HCT116 (cell line): Measurements from ENCODE around the gene PAX5. TPM values are rescaled to one million over a fixed set of nuclear protein-coding genes. Genes with fewer than 3 reads are reported as not detected.

Source experiments
- ATAC-seq: fragments of 200-7000 bp; cut with Tn5 transposase; 2 replicates; pipeline ENCODE4 v1.9.1; 2020; ENCODE audit warnings: mild to moderate bottlenecking, moderate library complexity
- BruUV-seq: library from RNA; stranded (reverse); fragments of 400-500 nt; replicated peaks from 2 replicates; lab custom pipeline; 2021; lab: Mats Ljungman, UMichigan
- CTCF ChIA-PET: fragments of 300-600 bp; sonication (Branson Sonifier 250); formaldehyde crosslinking; loops from one replicate; lab custom pipeline; 2021; ENCODE audit warnings: antibody characterized with exemption; lab: Charles Lee
- POLR2A ChIA-PET: fragments of 300-600, 350-600 bp; sonication (Branson Sonifier 250); formaldehyde crosslinking; loops from one replicate; lab custom pipeline; 2021; ENCODE audit warnings: antibody characterized with exemption; lab: Charles Lee
- RAD21 ChIA-PET, 2 experiments: fragments of 300-600 bp; sonication (Branson Sonifier 250); formaldehyde crosslinking; loops; one replicate each; lab custom pipeline; 2023; ENCODE audit warnings: low total read pairs in 2 of 2; ENCODE audit not compliant: uncharacterized antibody in 2 of 2, unreplicated experiment in 2 of 2, low non-redundant PET in 1 of 2; lab: Charles Lee
- DNase-seq: peaks from one replicate; pipeline ENCODE4 v3.0.0-alpha.2; 2010; ENCODE audit warnings: low read depth, low spot score
- H2AFZ ChIP-seq: fragments of 200-600 bp; shearing (Covaris generic), sonication (generic); 2 replicates; pipeline ENCODE4 v1.6.1; 2017; ENCODE audit warnings: low read depth, mixed run types, mixed read lengths, antibody characterized with exemption, low read length; ENCODE audit not compliant: poor library complexity, severe bottlenecking
- H3K27ac ChIP-seq: 2 replicates; pipeline ENCODE4 v1.5.1; 2012; ENCODE audit warnings: low read depth, low read length
- H3K27me3 ChIP-seq: fragments of 200-600 bp; sonication (generic); 2 replicates; pipeline ENCODE4 v1.6.1; 2016; ENCODE audit warnings: mixed run types, low read length, mixed read lengths; ENCODE audit not compliant: insufficient read depth
- H3K36me3 ChIP-seq, 2 experiments: fragments of 200-500 bp in 1 of 2; fragments of 200-600 bp in 1 of 2; sonication (Bioruptor generic) in 1 of 2; sonication (generic) in 1 of 2; 2 replicates each; pipeline versions ENCODE4 v1.5.1 to v1.6.1; 2014 to 2016; ENCODE audit warnings: low read length in 2 of 2, inconsistent platforms in 1 of 2, mixed read lengths in 1 of 2, mixed run types in 1 of 2; ENCODE audit not compliant: insufficient read depth in 2 of 2, control insufficient read depth in 1 of 2
- H3K4me1 ChIP-seq, 2 experiments: fragments of 200-600 bp in 1 of 2; sonication (generic) in 1 of 2; 2 replicates each; pipeline versions ENCODE4 v1.5.1 to v1.6.1; 2012 to 2017; ENCODE audit warnings: low read length in 2 of 2, inconsistent platforms in 1 of 2, mild to moderate bottlenecking in 1 of 2, mixed read lengths in 1 of 2, mixed run types in 1 of 2, moderate library complexity in 1 of 2; ENCODE audit not compliant: insufficient read depth in 2 of 2, control insufficient read depth in 1 of 2
- H3K4me2 ChIP-seq: fragments of 200-600 bp; sonication (generic); 2 replicates; pipeline ENCODE4 v1.6.1; 2017; ENCODE audit warnings: mixed run types, low read length, mixed read lengths
- H3K4me3 ChIP-seq, 2 experiments: fragments of 200-600 bp in 1 of 2; sonication (generic) in 1 of 2; replicated peaks in 1 of 2; 2 replicates each; pipeline ENCODE4 v1.5.1; 2011 to 2016; ENCODE audit warnings: low read length in 2 of 2, control low read depth in 1 of 2, low read depth in 1 of 2, mild to moderate bottlenecking in 1 of 2, mixed read lengths in 1 of 2, mixed run types in 1 of 2
- H3K79me2 ChIP-seq: fragments of 200-600 bp; sonication (generic); 2 replicates; pipeline ENCODE4 v1.6.1; 2017; ENCODE audit warnings: mild to moderate bottlenecking, mixed run types, low read length, moderate library complexity, mixed read lengths; ENCODE audit not compliant: insufficient read depth
- H3K9ac ChIP-seq: fragments of 200-600 bp; sonication (generic); 2 replicates; pipeline ENCODE4 v1.6.1; 2016; ENCODE audit warnings: low read length, mixed read lengths
- H3K9me2 ChIP-seq: fragments of 200-600 bp; sonication (generic), shearing (Covaris generic); 2 replicates; pipeline ENCODE4 v1.6.1; 2017; ENCODE audit warnings: mixed run types, mild to moderate bottlenecking, moderate library complexity; ENCODE audit not compliant: insufficient read depth
- H3K9me3 ChIP-seq, 2 experiments: fragments of 200-500 bp in 1 of 2; fragments of 200-600 bp in 1 of 2; sonication (Bioruptor generic) in 1 of 2; sonication (generic) in 1 of 2; 2 replicates each; pipeline ENCODE4 v1.6.1; 2014 to 2017; ENCODE audit warnings: low read length in 2 of 2, mixed read lengths in 2 of 2, inconsistent platforms in 1 of 2, low read depth in 1 of 2, mild to moderate bottlenecking in 1 of 2, mixed run types in 1 of 2, moderate library complexity in 1 of 2; ENCODE audit not compliant: control insufficient read depth in 1 of 2, insufficient read depth in 1 of 2
- H4K20me1 ChIP-seq: fragments of 200-600 bp; sonication (generic), shearing (Covaris generic); 2 replicates; pipeline ENCODE4 v1.6.1; 2017; ENCODE audit warnings: mixed run types, mild to moderate bottlenecking, moderate library complexity; ENCODE audit not compliant: insufficient read depth
- CEBPB ChIP-seq: IDR thresholded peaks from 2 replicates; pipeline ENCODE4 v1.6.1; 2012; ENCODE audit warnings: low read depth
- EGR1 ChIP-seq: IDR thresholded peaks from 2 replicates; pipeline ENCODE4 v1.6.1; 2012; ENCODE audit warnings: low read depth
- ELF1 ChIP-seq: IDR thresholded peaks from 2 replicates; pipeline ENCODE4 v1.6.1; 2012; ENCODE audit warnings: low read depth, borderline replicate concordance
- EZH2 ChIP-seq: fragments of 200-600 bp; sonication (generic); IDR thresholded peaks from 2 replicates; pipeline ENCODE4 v1.6.1; 2017; ENCODE audit warnings: antibody characterized with exemption, mixed run types
- JUND ChIP-seq: IDR thresholded peaks from 2 replicates; pipeline ENCODE4 v1.6.1; 2012
- POLR2A ChIP-seq: IDR thresholded peaks from 2 replicates; pipeline ENCODE4 v1.7.0; 2011; ENCODE audit warnings: borderline replicate concordance; ENCODE audit not compliant: insufficient read depth, insufficient read length; ENCODE audit errors: extremely low read depth
- RAD21 ChIP-seq: IDR thresholded peaks from 2 replicates; pipeline ENCODE4 v1.6.1; 2012; ENCODE audit warnings: low read depth, mild to moderate bottlenecking
- SP1 ChIP-seq: IDR thresholded peaks from 2 replicates; pipeline ENCODE4 v1.6.1; 2012; ENCODE audit warnings: low read depth
- TCF7L2 ChIP-seq: IDR thresholded peaks from 2 replicates; pipeline ENCODE4 v1.7.0; 2011; ENCODE audit warnings: borderline replicate concordance, inconsistent platforms; ENCODE audit not compliant: insufficient read depth, insufficient read length; ENCODE audit errors: extremely low read depth
- YY1 ChIP-seq: IDR thresholded peaks from 2 replicates; pipeline ENCODE4 v1.6.1; 2011; ENCODE audit warnings: low read length, low read depth, moderate library complexity, mild to moderate bottlenecking; ENCODE audit not compliant: insufficient replicate concordance; ENCODE audit errors: extremely low read depth
- ZFX ChIP-seq: fragments of 450-650 bp; IDR thresholded peaks from 2 replicates; pipeline ENCODE4 v1.6.1; 2017
- intact Hi-C: fragments of 100-400 bp; cut with micrococcal nuclease; formaldehyde crosslinking; loops from 2 replicates; pipeline ENCODE4 v1.10.0; 2022
- total RNA-seq: library from RNA; stranded (reverse); gene quantifications from one replicate; pipeline ENCODE4 v1.2.1, GENCODE V29; 2021; ENCODE audit not compliant: unreplicated experiment
- TF ChIP-seq, protein P1 (sequence below): IDR thresholded peaks from 2 replicates; pipeline ENCODE4 v1.6.1; 2012
- TF ChIP-seq, protein P2 (sequence below): IDR thresholded peaks from 2 replicates; pipeline ENCODE4 v1.6.1; 2012; ENCODE audit warnings: low read depth
- TF ChIP-seq, protein P3 (sequence below): IDR thresholded peaks from 2 replicates; pipeline ENCODE4 v1.6.1; 2011; ENCODE audit warnings: mild to moderate bottlenecking, low read length, moderate library complexity; ENCODE audit not compliant: insufficient replicate concordance; ENCODE audit errors: extremely low read depth

The PAX5 gene
- total RNA-seq, 1 experiment from 2014 or later = 0.17 TPM

DNA sequence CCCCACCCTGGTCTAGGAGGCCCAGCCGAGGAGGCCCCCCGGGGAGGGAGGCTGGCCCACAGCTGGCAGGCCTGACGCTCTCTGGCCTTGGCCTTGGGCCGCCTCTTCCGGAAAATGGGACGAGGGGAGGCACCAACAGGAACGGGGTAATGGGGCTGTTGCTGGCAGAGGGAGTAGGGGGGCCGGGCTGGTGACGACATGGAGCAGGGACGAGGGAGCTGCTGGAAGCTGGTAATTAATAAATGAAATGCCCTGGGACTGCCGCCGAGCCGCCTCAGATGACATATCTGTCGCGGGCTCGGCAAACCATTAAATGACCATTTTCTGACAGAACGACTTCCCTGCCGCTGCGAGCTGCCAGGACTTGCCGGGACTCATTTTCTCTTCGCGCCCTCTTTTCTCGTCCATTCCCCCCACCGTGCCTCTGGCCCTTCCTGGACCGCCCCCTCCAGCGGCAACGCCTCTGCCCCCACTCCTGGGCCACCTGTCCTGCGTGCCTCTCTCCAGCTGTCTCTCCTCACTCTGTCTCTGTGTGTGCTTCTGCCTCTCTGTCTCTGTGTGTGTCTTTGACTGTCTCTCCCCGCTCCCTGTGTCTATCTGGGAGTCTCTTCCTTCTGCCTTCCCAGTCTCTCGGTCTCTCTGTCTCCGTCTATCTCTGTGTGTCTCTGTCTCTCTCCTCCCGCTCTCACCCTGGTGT is 215.7 kb downstream of the PAX5 start:
- Histone ChIP-seq H3K9me3 (no peaks in the 10 kb centered on the region), H3K27me3 (no peaks in the 10 kb centered on the region), H3K4me2 (no peak overlapping the region), H3K79me2 (no peaks in the 10 kb centered on the region), H3K36me3 (no peaks in the 10 kb centered on the region), H4K20me1 (no peaks in the 10 kb centered on the region), H3K4me1 (no peaks in the 10 kb centered on the region), H3K9me2 (no peaks in the 10 kb centered on the region), H2AFZ (no peak overlapping the region), H3K27ac (no peak overlapping the region), H3K4me3 (no peak overlapping the region), H3K9ac (no peak overlapping the region)
- ATAC-seq = no peak
- TF ChIP-seq ELF1 (no peak), YY1 (no peak), SP1 (no peak), RAD21 (no peak), ZFX (no peak), EGR1 (no peak), EZH2 (no peak), POLR2A (no peak), CEBPB (no peak), TCF7L2 (no peak), JUND (no peak)
- TF ChIP-seq, protein P1, sequence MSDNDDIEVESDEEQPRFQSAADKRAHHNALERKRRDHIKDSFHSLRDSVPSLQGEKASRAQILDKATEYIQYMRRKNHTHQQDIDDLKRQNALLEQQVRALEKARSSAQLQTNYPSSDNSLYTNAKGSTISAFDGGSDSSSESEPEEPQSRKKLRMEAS = no peak
- TF ChIP-seq, protein P2, sequence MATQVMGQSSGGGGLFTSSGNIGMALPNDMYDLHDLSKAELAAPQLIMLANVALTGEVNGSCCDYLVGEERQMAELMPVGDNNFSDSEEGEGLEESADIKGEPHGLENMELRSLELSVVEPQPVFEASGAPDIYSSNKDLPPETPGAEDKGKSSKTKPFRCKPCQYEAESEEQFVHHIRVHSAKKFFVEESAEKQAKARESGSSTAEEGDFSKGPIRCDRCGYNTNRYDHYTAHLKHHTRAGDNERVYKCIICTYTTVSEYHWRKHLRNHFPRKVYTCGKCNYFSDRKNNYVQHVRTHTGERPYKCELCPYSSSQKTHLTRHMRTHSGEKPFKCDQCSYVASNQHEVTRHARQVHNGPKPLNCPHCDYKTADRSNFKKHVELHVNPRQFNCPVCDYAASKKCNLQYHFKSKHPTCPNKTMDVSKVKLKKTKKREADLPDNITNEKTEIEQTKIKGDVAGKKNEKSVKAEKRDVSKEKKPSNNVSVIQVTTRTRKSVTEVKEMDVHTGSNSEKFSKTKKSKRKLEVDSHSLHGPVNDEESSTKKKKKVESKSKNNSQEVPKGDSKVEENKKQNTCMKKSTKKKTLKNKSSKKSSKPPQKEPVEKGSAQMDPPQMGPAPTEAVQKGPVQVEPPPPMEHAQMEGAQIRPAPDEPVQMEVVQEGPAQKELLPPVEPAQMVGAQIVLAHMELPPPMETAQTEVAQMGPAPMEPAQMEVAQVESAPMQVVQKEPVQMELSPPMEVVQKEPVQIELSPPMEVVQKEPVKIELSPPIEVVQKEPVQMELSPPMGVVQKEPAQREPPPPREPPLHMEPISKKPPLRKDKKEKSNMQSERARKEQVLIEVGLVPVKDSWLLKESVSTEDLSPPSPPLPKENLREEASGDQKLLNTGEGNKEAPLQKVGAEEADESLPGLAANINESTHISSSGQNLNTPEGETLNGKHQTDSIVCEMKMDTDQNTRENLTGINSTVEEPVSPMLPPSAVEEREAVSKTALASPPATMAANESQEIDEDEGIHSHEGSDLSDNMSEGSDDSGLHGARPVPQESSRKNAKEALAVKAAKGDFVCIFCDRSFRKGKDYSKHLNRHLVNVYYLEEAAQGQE = no peak
- TF ChIP-seq, protein P3, sequence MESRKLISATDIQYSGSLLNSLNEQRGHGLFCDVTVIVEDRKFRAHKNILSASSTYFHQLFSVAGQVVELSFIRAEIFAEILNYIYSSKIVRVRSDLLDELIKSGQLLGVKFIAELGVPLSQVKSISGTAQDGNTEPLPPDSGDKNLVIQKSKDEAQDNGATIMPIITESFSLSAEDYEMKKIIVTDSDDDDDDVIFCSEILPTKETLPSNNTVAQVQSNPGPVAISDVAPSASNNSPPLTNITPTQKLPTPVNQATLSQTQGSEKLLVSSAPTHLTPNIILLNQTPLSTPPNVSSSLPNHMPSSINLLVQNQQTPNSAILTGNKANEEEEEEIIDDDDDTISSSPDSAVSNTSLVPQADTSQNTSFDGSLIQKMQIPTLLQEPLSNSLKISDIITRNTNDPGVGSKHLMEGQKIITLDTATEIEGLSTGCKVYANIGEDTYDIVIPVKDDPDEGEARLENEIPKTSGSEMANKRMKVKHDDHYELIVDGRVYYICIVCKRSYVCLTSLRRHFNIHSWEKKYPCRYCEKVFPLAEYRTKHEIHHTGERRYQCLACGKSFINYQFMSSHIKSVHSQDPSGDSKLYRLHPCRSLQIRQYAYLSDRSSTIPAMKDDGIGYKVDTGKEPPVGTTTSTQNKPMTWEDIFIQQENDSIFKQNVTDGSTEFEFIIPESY = no peak
- no TSS peak for BruUV-seq
- ChIA-PET POLR2A (no interaction called here), CTCF (no interaction called here), RAD21 (no interaction called here)
- intact Hi-C loops = no loop called here
- no peak for DNase-seq
